Mesenchymal stem cell (in vitro differentiated cells and primary cell): ENCODE measurements around the gene USP17L29. TPM values are rescaled to one million over a fixed set of nuclear protein-coding genes. Genes with fewer than 3 reads are reported as not detected.
"Not testable (repeated sequence)": the region's sequence is repeated elsewhere in the genome, so short reads cannot be mapped to it uniquely, and the experiment has no call there.

Experiments
- DNase-seq: peaks from one replicate; pipeline ENCODE4 v3.0.0-alpha.2; 2013
- H2AFZ ChIP-seq: one replicate; pipeline ENCODE4 v1.6.1; 2013; ENCODE audit warnings: low read depth, mild to moderate bottlenecking, control low read depth, inconsistent platforms, low read length, moderate library complexity
- H2AK5ac ChIP-seq: 2 replicates; pipeline ENCODE4 v1.6.1; 2013; ENCODE audit warnings: low read length, moderate library complexity, mild to moderate bottlenecking, inconsistent platforms; ENCODE audit not compliant: severe bottlenecking
- H2BK120ac ChIP-seq: one replicate; pipeline ENCODE4 v1.6.1; 2013; ENCODE audit warnings: low read depth, mild to moderate bottlenecking, inconsistent platforms, low read length, moderate library complexity
- H2BK12ac ChIP-seq, 2 experiments: one replicate each; pipeline ENCODE4 v1.6.1; 2013; ENCODE audit warnings: inconsistent platforms in 2 of 2, low read length in 2 of 2, mild to moderate bottlenecking in 2 of 2, moderate library complexity in 2 of 2, control low read depth in 1 of 2
- H2BK15ac ChIP-seq: one replicate; pipeline ENCODE4 v1.6.1; 2013; ENCODE audit warnings: mild to moderate bottlenecking, low read depth, inconsistent platforms; ENCODE audit not compliant: poor library complexity, severe bottlenecking
- H2BK5ac ChIP-seq: 2 replicates; pipeline ENCODE4 v1.6.1; 2013; ENCODE audit warnings: low read depth, mild to moderate bottlenecking, low read length, control low read depth, inconsistent platforms; ENCODE audit not compliant: poor library complexity, severe bottlenecking
- H3K14ac ChIP-seq, 2 experiments: one replicate each; pipeline ENCODE4 v1.6.1; 2013; ENCODE audit warnings: inconsistent platforms in 2 of 2, low read length in 2 of 2, control low read depth in 1 of 2, mild to moderate bottlenecking in 1 of 2, moderate library complexity in 1 of 2
- H3K18ac ChIP-seq, 2 experiments: one replicate each; pipeline ENCODE4 v1.6.1; 2013; ENCODE audit warnings: inconsistent platforms in 2 of 2, low read length in 2 of 2, control low read depth in 1 of 2, low read depth in 1 of 2, mild to moderate bottlenecking in 1 of 2
- H3K23ac ChIP-seq, 2 experiments: one replicate each; pipeline ENCODE4 v1.6.1; 2013; ENCODE audit warnings: inconsistent platforms in 2 of 2, low read length in 2 of 2, mild to moderate bottlenecking in 2 of 2, moderate library complexity in 2 of 2, control low read depth in 1 of 2
- H3K27ac ChIP-seq: 2 replicates; pipeline ENCODE4 v1.5.1; 2013; ENCODE audit warnings: mild to moderate bottlenecking, moderate library complexity, low read length, control low read depth, inconsistent platforms; ENCODE audit not compliant: poor library complexity, severe bottlenecking
- H3K27me3 ChIP-seq, 2 experiments: 2 replicates each; pipeline versions ENCODE4 v1.6.1 to v1.7.0; 2013; ENCODE audit warnings: low read length in 2 of 2, mild to moderate bottlenecking in 2 of 2, moderate library complexity in 2 of 2, control low read depth in 1 of 2, inconsistent platforms in 1 of 2; ENCODE audit not compliant: control insufficient read depth in 1 of 2, insufficient read depth in 1 of 2
- H3K36me3 ChIP-seq, 2 experiments: 2 replicates each; pipeline versions ENCODE4 v1.6.1 to v1.7.0; 2013; ENCODE audit warnings: low read length in 2 of 2, control low read depth in 1 of 2, inconsistent platforms in 1 of 2, low read depth in 1 of 2, mild to moderate bottlenecking in 1 of 2; ENCODE audit not compliant: insufficient read depth in 2 of 2, control insufficient read depth in 1 of 2
- H3K4ac ChIP-seq, 2 experiments: one replicate each; pipeline ENCODE4 v1.6.1; 2013; ENCODE audit warnings: inconsistent platforms in 2 of 2, low read length in 2 of 2, mild to moderate bottlenecking in 2 of 2, moderate library complexity in 2 of 2, control low read depth in 1 of 2, low read depth in 1 of 2
- H3K4me1 ChIP-seq: 2 replicates; pipeline ENCODE4 v1.6.1; 2013; ENCODE audit warnings: low read depth, low read length, control low read depth; ENCODE audit not compliant: control insufficient read depth, insufficient read depth
- H3K4me2 ChIP-seq: 2 replicates; pipeline ENCODE4 v1.6.1; 2013; ENCODE audit warnings: low read length, mild to moderate bottlenecking, inconsistent platforms; ENCODE audit not compliant: poor library complexity, severe bottlenecking
- H3K4me3 ChIP-seq, 2 experiments: 2 replicates each; pipeline versions ENCODE4 v1.5.1 to v1.7.0; 2013; ENCODE audit warnings: low read length in 2 of 2, mild to moderate bottlenecking in 2 of 2, control low read depth in 1 of 2, low read depth in 1 of 2; ENCODE audit not compliant: insufficient read depth in 1 of 2
- H3K79me1 ChIP-seq: replicated peaks from 2 replicates; pipeline ENCODE4 v1.6.1; 2013; ENCODE audit warnings: mild to moderate bottlenecking, control low read depth, low read length, inconsistent platforms; ENCODE audit not compliant: poor library complexity, severe bottlenecking
- H3K9ac ChIP-seq: 2 replicates; pipeline ENCODE4 v1.7.0; 2013; ENCODE audit warnings: mild to moderate bottlenecking, low read length, moderate library complexity
- H3K9me3 ChIP-seq: 2 replicates; pipeline ENCODE4 v1.7.0; 2013; ENCODE audit warnings: mild to moderate bottlenecking, low read length; ENCODE audit not compliant: control insufficient read depth
- H4K8ac ChIP-seq: one replicate; pipeline ENCODE4 v1.6.1; 2013; ENCODE audit warnings: inconsistent platforms, mild to moderate bottlenecking, low read length, moderate library complexity
- H4K91ac ChIP-seq: one replicate; pipeline ENCODE4 v1.6.1; 2013; ENCODE audit warnings: mild to moderate bottlenecking, low read length, inconsistent platforms
- WGBS: methylation state at CpG from one replicate; pipeline ENCODE4 v1.1.7; 2013; ENCODE audit warnings: mixed read lengths; 5-methylcytosine and 5-hydroxymethylcytosine counted together
- polyA plus RNA-seq, 2 experiments: library from polyadenylated mRNA; stranded (reverse); fragments of 200-250 nt; gene quantifications; one replicate each; pipeline ENCODE4 v1.2.3, GENCODE V29; 2013

USP17L29 gene, protein sequence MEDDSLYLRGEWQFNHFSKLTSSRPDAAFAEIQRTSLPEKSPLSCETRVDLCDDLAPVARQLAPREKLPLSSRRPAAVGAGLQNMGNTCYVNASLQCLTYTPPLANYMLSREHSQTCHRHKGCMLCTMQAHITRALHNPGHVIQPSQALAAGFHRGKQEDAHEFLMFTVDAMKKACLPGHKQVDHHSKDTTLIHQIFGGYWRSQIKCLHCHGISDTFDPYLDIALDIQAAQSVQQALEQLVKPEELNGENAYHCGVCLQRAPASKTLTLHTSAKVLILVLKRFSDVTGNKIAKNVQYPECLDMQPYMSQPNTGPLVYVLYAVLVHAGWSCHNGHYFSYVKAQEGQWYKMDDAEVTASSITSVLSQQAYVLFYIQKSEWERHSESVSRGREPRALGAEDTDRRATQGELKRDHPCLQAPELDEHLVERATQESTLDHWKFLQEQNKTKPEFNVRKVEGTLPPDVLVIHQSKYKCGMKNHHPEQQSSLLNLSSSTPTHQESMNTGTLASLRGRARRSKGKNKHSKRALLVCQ
- polyA plus RNA-seq (2013, experiment 1 of 2), result not detected
- polyA plus RNA-seq (2013, experiment 2 of 2), result not detected

GRCh38 chr4:9353338-9353737 is at the start of gene USP17L29:
TSS of gene USP17L29 (plus strand) at chr4:9353638. CDS start at chr4:9353638, 0 bp downstream.
- H3K14ac ChIP-seq, H2BK120ac ChIP-seq, H2AK5ac ChIP-seq, H4K91ac ChIP-seq, H4K8ac ChIP-seq, H2BK12ac ChIP-seq, H2BK15ac ChIP-seq, H3K4me1 ChIP-seq, H3K9ac ChIP-seq, H3K27me3 ChIP-seq, H3K9me3 ChIP-seq, DNase-seq, H2BK5ac ChIP-seq, H3K36me3 ChIP-seq, H3K4me2 ChIP-seq, H3K4me3 ChIP-seq, H3K18ac ChIP-seq, H2AFZ ChIP-seq, H3K79me1 ChIP-seq, H3K27ac ChIP-seq, H3K4ac ChIP-seq, H3K23ac ChIP-seq: not testable (repeated sequence)
- no CpG with 5 or more reads among the region's 15 CpGs for WGBS

GRCh38 chr4:9324191-9324590 is 29.2 kb upstream of the USP17L29 start:
- not testable (repeated sequence) for H3K14ac ChIP-seq, H4K91ac ChIP-seq, H3K36me3 ChIP-seq, H3K9ac ChIP-seq, H3K18ac ChIP-seq, H4K8ac ChIP-seq, H2BK5ac ChIP-seq, H3K27me3 ChIP-seq, H3K27ac ChIP-seq, DNase-seq, H3K4me2 ChIP-seq, H3K4ac ChIP-seq, H2BK15ac ChIP-seq, H2BK120ac ChIP-seq, H3K79me1 ChIP-seq, H3K4me3 ChIP-seq, H2AFZ ChIP-seq, H2AK5ac ChIP-seq, H2BK12ac ChIP-seq, H3K9me3 ChIP-seq, H3K23ac ChIP-seq, H3K4me1 ChIP-seq
- WGBS, result 91% methylated on average over 8 of the region's 13 CpGs

DNA sequence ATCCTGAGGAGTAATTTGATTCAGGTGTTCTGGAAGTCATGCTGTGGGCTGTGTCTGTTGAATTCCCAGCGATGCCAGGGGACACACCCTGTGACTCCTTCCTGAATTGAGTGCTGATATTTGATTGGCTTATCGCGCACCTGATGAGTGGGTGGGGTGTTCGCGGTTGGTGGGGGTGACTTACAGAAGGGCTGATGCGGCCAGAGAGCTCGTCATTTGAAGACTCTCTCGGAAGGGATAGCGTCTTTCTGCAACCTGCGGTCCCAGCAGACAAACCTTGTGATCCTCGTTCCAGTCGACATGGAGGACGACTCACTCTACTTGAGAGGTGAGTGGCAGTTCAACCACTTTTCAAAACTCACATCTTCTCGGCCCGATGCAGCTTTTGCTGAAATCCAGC is 28.6 kb upstream of the USP17L29 start, which contains the start of gene USP17L24:
Gene USP17L24 (plus strand): TSS at position 301 of the 400 bp plus-strand sequence. CDS start 0 bp downstream, at position 301.
- WGBS, result no CpG with 5 or more reads among the region's 15 CpGs
- H4K91ac ChIP-seq, H2BK120ac ChIP-seq, H2AK5ac ChIP-seq, H3K23ac ChIP-seq, H3K9ac ChIP-seq, H2AFZ ChIP-seq, H4K8ac ChIP-seq, H2BK5ac ChIP-seq, H3K18ac ChIP-seq, H3K27ac ChIP-seq, DNase-seq, H2BK15ac ChIP-seq, H3K36me3 ChIP-seq, H3K4me3 ChIP-seq, H3K27me3 ChIP-seq, H3K9me3 ChIP-seq, H3K79me1 ChIP-seq, H2BK12ac ChIP-seq, H3K14ac ChIP-seq, H3K4me2 ChIP-seq, H3K4ac ChIP-seq, H3K4me1 ChIP-seq: not testable (repeated sequence)

DNA sequence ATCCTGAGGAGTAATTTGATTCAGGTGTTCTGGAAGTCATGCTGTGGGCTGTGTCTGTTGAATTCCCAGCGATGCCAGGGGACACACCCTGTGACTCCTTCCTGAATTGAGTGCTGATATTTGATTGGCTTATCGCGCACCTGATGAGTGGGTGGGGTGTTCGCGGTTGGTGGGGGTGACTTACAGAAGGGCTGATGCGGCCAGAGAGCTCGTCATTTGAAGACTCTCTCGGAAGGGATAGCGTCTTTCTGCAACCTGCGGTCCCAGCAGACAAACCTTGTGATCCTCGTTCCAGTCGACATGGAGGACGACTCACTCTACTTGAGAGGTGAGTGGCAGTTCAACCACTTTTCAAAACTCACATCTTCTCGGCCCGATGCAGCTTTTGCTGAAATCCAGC is 23.8 kb upstream of the USP17L29 start, which contains the start of gene USP17L25:
Gene USP17L25 (plus strand): TSS at position 301 of the 400 bp plus-strand sequence. CDS start 0 bp downstream, at position 301.
- not testable (repeated sequence) for H3K9me3 ChIP-seq

More for the DNA sequence above, 23.8 kb upstream of the USP17L29 start, which contains the start of gene USP17L25:
- H3K4me2 ChIP-seq, H4K8ac ChIP-seq, DNase-seq, H2BK12ac ChIP-seq, H2BK5ac ChIP-seq, H2BK15ac ChIP-seq, H4K91ac ChIP-seq, H2AK5ac ChIP-seq, H2AFZ ChIP-seq, H3K4me1 ChIP-seq, H3K27ac ChIP-seq, H3K4me3 ChIP-seq, H3K36me3 ChIP-seq, H3K14ac ChIP-seq, H3K79me1 ChIP-seq, H2BK120ac ChIP-seq, H3K18ac ChIP-seq, H3K27me3 ChIP-seq, H3K4ac ChIP-seq, H3K23ac ChIP-seq, H3K9ac ChIP-seq: not testable (repeated sequence)
- WGBS, result no CpG with 5 or more reads among the region's 15 CpGs
